H7 (cell line): ENCODE results near the gene CD7. TPM values are rescaled to one million over a fixed set of nuclear protein-coding genes. Genes with fewer than 3 reads are reported as not detected.

Experiments used
- total RNA-seq: library from RNA; depleted of rRNA; stranded (reverse); fragments of >200 nt; shearing (Covaris generic); gene quantifications from 2 replicates; pipeline ENCODE4 v1.2.3, GENCODE V29; 2014; rRNA removed

Gene CD7
- total RNA-seq, 1 experiment from 2014 or later, result 0.38 TPM

Other genes starting within 250 kb of the CD7 start
- 201 and 257 TPM in 2 replicates for gene FASN, start 219.4 kb downstream of the CD7 start, total RNA-seq
- gene CCDC57, start 104.8 kb downstream of the CD7 start, total RNA-seq, result 3.7 and 6.0 TPM in 2 replicates
- 31.2 and 52.0 TPM in 2 replicates for gene SLC16A3, start 88.6 kb downstream of the CD7 start, total RNA-seq
- gene CSNK1D, start 43.9 kb downstream of the CD7 start, total RNA-seq, result 31.7 and 37.3 TPM in 2 replicates
- gene SECTM1, start 16.2 kb upstream of the CD7 start, total RNA-seq, result 0.44 and 0.94 TPM in 2 replicates
- gene TEX19, start 41.6 kb upstream of the CD7 start, total RNA-seq, result 1.1 and 1.9 TPM in 2 replicates
- gene UTS2R, start 54.2 kb upstream of the CD7 start, total RNA-seq, result not detected in 2 replicates
- 16.6 and 24.6 TPM in 2 replicates for gene HEXD, start 100.7 kb upstream of the CD7 start, total RNA-seq
- 26.2 and 28.6 TPM in 2 replicates for gene OGFOD3, start 101.0 kb upstream of the CD7 start, total RNA-seq
- gene CYBC1, start 133.1 kb upstream of the CD7 start, total RNA-seq, result 62.8 and 76.1 TPM in 2 replicates
- 42.2 and 49.9 TPM in 2 replicates for gene NARF, start 141.1 kb upstream of the CD7 start, total RNA-seq
- 54.1 and 67.4 TPM in 2 replicates for gene FOXK2, start 202.1 kb upstream of the CD7 start, total RNA-seq